HG03108 (cell line): ENCODE results near the gene ACSS3.
A peak's percentile ranks its signal among the peaks of the same experiment; 100 is the strongest.
"Not testable (repeated sequence)": the region's sequence is repeated elsewhere in the genome, so short reads cannot be mapped to it uniquely, and the experiment has no call there.

ENCODE experiments used
- ATAC-seq: cut with Tn5 transposase; IDR thresholded peaks from one replicate; pipeline ENCODE4 v1.9.1; 2021; ENCODE audit warnings: moderate library complexity; ENCODE audit not compliant: unreplicated experiment

The ACSS3 gene

GRCh38 chr12:81092053-81092452, 14.2 kb downstream of the ACSS3 start:
- ATAC-seq: no peak

- no peak for ATAC-seq
Measured at GRCh38 chr12:81094718-81095360, 17.0 kb downstream of the ACSS3 start.

GRCh38 chr12:81095501-81096232, 17.8 kb downstream of the ACSS3 start:
- ATAC-seq: no peak

GRCh38 chr12:81105687-81106086, 27.8 kb downstream of the ACSS3 start:
- ATAC-seq: no peak

- ATAC-seq: no peak
Measured at GRCh38 chr12:81114226-81114625, 36.3 kb downstream of the ACSS3 start.

GRCh38 chr12:81119069-81119468, 41.2 kb downstream of the ACSS3 start:
- ATAC-seq: not testable (repeated sequence)

- ATAC-seq: no peak
Measured at GRCh38 chr12:81120961-81121360, 43.1 kb downstream of the ACSS3 start.

GRCh38 chr12:81123611-81124010, 45.7 kb downstream of the ACSS3 start:
- no peak for ATAC-seq

GRCh38 chr12:81125691-81126090, 47.8 kb downstream of the ACSS3 start:
- no peak for ATAC-seq

- peak; percentile 76 for ATAC-seq
Measured at GRCh38 chr12:81128930-81129554, 51.2 kb downstream of the ACSS3 start.

- ATAC-seq: no peak
Measured at GRCh38 chr12:81136519-81136918, 58.6 kb downstream of the ACSS3 start.

- no peak for ATAC-seq
Measured at GRCh38 chr12:81137801-81138200, 59.9 kb downstream of the ACSS3 start.

GRCh38 chr12:81141217-81141616, 63.3 kb downstream of the ACSS3 start:
- ATAC-seq: no peak

- no peak for ATAC-seq
Measured at GRCh38 chr12:81143057-81143456, 65.2 kb downstream of the ACSS3 start.

GRCh38 chr12:81146228-81147225, 68.6 kb downstream of the ACSS3 start:
- ATAC-seq: no peak

- no peak for ATAC-seq
Measured at GRCh38 chr12:81147292-81147919, 69.5 kb downstream of the ACSS3 start.

GRCh38 chr12:81150382-81150781, 72.5 kb downstream of the ACSS3 start:
- ATAC-seq: no peak

- no peak for ATAC-seq
Measured at GRCh38 chr12:81159856-81160255, 82.0 kb downstream of the ACSS3 start.

GRCh38 chr12:81161680-81162079, 83.8 kb downstream of the ACSS3 start:
- no peak for ATAC-seq

GRCh38 chr12:81162391-81163136, 84.7 kb downstream of the ACSS3 start:
- ATAC-seq: no peak
